Parathyroid adenoma (tissue), 2 donors: ENCODE measurements around the gene NXT2.

Experiments used
- H2AFZ ChIP-seq: fragments of 300-600 bp; sonication (generic); one replicate; pipeline ENCODE4 v1.7.0; 2017; ENCODE audit warnings: antibody characterized with exemption, mild to moderate bottlenecking
- H3K27ac ChIP-seq: fragments of 300-600 bp; sonication (generic); one replicate; pipeline ENCODE4 v1.7.0; 2017
- H3K27me3 ChIP-seq: fragments of 300-600 bp; sonication (generic); one replicate; pipeline ENCODE4 v1.7.0; 2017; ENCODE audit warnings: low read length; ENCODE audit not compliant: control insufficient read depth, insufficient read depth
- H3K36me3 ChIP-seq: fragments of 300-600 bp; sonication (generic); one replicate; pipeline ENCODE4 v1.7.0; 2017; ENCODE audit warnings: low read length; ENCODE audit not compliant: control insufficient read depth, insufficient read depth
- H3K4me1 ChIP-seq: fragments of 300-600 bp; sonication (generic); one replicate; pipeline ENCODE4 v1.7.0; 2017; ENCODE audit warnings: control low read depth
- H3K4me2 ChIP-seq: fragments of 300-600 bp; sonication (generic); one replicate; pipeline ENCODE4 v1.7.0; 2017; ENCODE audit warnings: low read length
- H3K4me3 ChIP-seq: fragments of 300-600 bp; sonication (generic); one replicate; pipeline ENCODE4 v1.7.0; 2017; ENCODE audit warnings: low read depth, low read length
- H3K79me2 ChIP-seq: fragments of 300-600 bp; sonication (generic); one replicate; pipeline ENCODE4 v1.7.0; 2017; ENCODE audit warnings: control low read depth
- H3K9ac ChIP-seq: fragments of 300-600 bp; sonication (generic); one replicate; pipeline ENCODE4 v1.7.0; 2017; ENCODE audit warnings: mild to moderate bottlenecking
- H3K9me3 ChIP-seq: fragments of 300-600 bp; sonication (generic); one replicate; pipeline ENCODE4 v1.7.0; 2017; ENCODE audit warnings: low read length; ENCODE audit not compliant: control insufficient read depth
- TF ChIP-seq, protein P1 (sequence below): fragments of 300-600 bp; sonication (generic); IDR thresholded peaks from one replicate; pipeline ENCODE4 v1.7.0; 2017; ENCODE audit warnings: antibody characterized with exemption, mild to moderate bottlenecking
- donor health status: primary hyperparathyroidism.

The NXT2 gene

DNA sequence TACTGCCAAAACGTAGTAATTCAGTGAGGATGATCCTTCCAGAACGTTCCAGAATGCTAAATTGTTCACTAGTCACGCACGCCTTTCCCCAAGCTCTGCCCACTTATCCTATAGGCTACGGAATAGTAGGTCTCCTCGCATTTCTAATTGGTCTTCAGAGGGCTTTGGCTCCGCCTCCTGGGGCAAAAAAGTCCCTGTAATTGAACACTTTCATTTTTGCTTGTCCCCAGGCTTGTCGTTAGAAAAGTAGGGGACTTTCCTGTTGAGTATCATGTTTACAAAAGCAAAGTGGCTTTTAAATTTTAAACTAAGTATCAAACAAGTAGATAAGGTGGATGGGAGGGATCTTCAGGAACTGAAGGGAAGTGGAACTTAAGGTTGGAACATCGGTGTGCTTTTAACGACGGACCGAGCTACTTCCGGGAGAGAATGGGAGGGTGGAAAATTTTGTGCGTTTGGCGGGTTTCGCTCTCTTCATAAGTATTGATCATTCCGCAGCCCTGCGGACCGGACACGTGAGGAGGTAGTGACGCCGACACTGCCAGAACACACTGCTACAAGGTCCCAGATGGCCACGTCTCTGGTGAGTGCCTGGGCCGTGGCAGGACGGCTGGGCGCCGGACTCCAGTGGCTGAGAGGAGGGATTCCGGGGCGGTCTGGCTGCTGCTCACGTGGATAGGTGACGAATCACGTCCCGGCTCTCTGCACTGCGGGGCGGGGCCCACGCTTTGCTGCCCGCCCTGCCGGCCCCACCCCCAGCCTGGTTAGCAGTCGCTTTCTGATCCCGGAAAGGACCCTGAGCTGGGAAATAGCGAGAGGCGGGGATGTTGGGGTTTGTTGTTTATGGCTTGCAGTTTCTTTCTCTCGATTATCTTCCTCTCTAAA is at the start of gene NXT2:
Gene NXT2, plus strand, starts transcription at position 406 of the 885 bp plus-strand sequence. Its CDS starts 163 bp downstream, at position 569.
- Histone ChIP-seq H3K9ac (peak within 1 kb of the TSS; percentile 19), H3K27ac (peak within 1 kb of the TSS; percentile 93), H2AFZ (peak within 1 kb of the TSS; percentile 92), H3K27me3 (no peaks in the 10 kb centered on the region), H3K9me3 (no peaks in the 10 kb centered on the region), H3K79me2 (no peaks in the 10 kb centered on the region), H3K36me3 (no peaks in the 10 kb centered on the region), H3K4me2 (peak within 1 kb of the TSS; percentile 76), H3K4me3 (peak within 1 kb of the TSS; percentile 70), H3K4me1 (no peaks in the 10 kb centered on the region)
- TF ChIP-seq, protein P1, sequence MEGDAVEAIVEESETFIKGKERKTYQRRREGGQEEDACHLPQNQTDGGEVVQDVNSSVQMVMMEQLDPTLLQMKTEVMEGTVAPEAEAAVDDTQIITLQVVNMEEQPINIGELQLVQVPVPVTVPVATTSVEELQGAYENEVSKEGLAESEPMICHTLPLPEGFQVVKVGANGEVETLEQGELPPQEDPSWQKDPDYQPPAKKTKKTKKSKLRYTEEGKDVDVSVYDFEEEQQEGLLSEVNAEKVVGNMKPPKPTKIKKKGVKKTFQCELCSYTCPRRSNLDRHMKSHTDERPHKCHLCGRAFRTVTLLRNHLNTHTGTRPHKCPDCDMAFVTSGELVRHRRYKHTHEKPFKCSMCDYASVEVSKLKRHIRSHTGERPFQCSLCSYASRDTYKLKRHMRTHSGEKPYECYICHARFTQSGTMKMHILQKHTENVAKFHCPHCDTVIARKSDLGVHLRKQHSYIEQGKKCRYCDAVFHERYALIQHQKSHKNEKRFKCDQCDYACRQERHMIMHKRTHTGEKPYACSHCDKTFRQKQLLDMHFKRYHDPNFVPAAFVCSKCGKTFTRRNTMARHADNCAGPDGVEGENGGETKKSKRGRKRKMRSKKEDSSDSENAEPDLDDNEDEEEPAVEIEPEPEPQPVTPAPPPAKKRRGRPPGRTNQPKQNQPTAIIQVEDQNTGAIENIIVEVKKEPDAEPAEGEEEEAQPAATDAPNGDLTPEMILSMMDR, result no peak

DNA sequence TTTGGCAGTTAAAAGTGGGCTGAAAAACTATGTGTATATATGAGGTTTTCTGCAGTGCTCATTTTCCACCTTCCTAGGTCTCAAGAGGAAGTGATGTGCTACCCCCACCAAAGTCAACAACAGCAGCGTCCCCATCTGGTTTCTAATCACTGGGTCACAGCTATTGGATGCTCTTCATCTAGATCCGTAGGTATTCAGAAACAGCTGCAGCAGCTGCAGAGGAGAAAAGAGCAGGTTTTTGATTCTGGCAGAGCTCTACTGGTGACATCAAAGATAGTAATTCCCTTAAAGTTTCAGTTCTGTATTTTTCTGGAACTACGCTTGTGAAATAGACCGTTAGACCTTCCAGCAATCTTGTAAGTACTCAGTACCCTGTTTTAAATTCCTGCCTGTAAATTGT is 49.0 kb upstream of the NXT2 start:
- Histone ChIP-seq H3K4me3 (no peak overlapping the region), H3K4me1 (no peaks in the 10 kb centered on the region), H3K27me3 (no peaks in the 10 kb centered on the region), H3K4me2 (no peak overlapping the region), H2AFZ (no peak overlapping the region), H3K36me3 (no peaks in the 10 kb centered on the region), H3K9me3 (no peaks in the 10 kb centered on the region), H3K27ac (no peak overlapping the region), H3K9ac (no peak overlapping the region), H3K79me2 (no peaks in the 10 kb centered on the region)
- TF ChIP-seq, protein P1, result no peak

DNA sequence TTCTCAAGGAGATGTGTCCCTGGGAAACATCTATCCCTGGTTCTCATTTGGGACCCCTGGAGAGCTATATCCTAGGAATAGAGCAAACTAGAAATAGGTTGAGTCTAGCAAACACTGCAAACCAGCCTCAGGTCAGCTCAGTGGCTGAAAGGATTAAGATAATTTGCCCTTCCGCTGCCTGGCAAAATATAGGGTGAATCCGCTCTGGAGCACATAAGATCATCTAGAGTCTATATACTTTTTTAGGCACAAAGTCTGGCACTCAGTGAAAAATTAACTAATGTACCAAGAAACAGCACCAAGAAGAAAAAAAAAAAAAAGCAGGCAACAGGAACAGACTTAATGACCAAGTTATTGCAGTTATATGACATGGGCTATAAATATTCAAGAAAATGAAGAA is 47.5 kb upstream of the NXT2 start:
- Histone ChIP-seq H3K9me3 (no peaks in the 10 kb centered on the region), H3K4me1 (no peaks in the 10 kb centered on the region), H3K27ac (no peak overlapping the region), H3K27me3 (no peaks in the 10 kb centered on the region), H3K36me3 (no peaks in the 10 kb centered on the region), H3K79me2 (no peaks in the 10 kb centered on the region), H3K4me2 (no peak overlapping the region), H3K4me3 (no peak overlapping the region), H3K9ac (no peak overlapping the region), H2AFZ (no peak overlapping the region)
- TF ChIP-seq, protein P1, result no peak

DNA sequence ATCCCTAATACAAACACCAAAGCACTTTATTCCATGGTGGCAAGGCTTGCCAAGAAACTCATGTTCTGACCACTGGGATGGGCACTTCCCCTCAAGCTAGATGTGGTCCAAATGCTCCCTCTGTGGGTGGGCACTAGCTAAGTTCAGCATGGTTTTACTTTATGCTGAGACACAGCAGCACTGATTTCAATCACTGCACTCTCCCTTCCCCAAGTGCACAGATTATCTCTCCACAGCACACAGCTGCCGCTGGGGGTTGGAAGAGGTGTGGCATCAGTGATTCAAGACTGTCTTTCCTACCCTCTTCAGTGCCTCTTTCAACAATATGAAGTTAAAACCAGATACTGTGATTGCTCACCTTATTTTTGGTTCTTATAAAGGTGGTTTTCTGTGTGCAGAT is 38.2 kb upstream of the NXT2 start:
- no peak overlapping the region for H2AFZ ChIP-seq
- H3K27me3 ChIP-seq, result no peaks in the 10 kb centered on the region
- H3K9ac ChIP-seq, result no peak overlapping the region
- H3K4me1 ChIP-seq, result no peaks in the 10 kb centered on the region
- H3K4me3 ChIP-seq, result no peak overlapping the region
- H3K36me3 ChIP-seq, result no peaks in the 10 kb centered on the region
- H3K27ac ChIP-seq, result no peak overlapping the region
- no peaks in the 10 kb centered on the region for H3K79me2 ChIP-seq
- TF ChIP-seq, protein P1, result no peak
- H3K9me3 ChIP-seq, result no peaks in the 10 kb centered on the region
- H3K4me2 ChIP-seq, result no peak overlapping the region

DNA sequence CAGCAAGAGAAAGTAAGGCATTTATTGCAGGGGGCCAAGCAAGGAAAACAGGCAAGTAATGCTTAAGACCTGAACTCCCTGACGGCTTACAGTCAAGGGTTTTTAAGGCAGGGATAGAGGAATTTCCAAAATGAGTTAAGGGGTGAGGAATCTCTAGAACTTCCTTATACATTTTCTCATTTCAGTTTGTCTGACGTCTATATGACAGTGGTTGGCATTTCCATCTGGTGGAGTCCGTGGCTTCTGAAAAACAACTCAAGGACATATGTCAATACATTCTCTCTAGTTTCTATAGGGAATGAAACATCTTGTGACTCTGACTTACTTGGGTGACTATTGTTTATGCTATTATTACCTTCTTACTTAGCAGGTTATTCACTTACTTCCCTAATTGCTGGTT is 35.5 kb upstream of the NXT2 start:
- no peaks in the 10 kb centered on the region for H3K36me3 ChIP-seq
- no peak overlapping the region for H3K4me2 ChIP-seq
- no peak overlapping the region for H3K9ac ChIP-seq
- H3K27ac ChIP-seq, result no peak overlapping the region
- H3K27me3 ChIP-seq, result no peaks in the 10 kb centered on the region
- H2AFZ ChIP-seq, result no peak overlapping the region
- TF ChIP-seq, protein P1, result no peak
- no peaks in the 10 kb centered on the region for H3K4me1 ChIP-seq
- H3K79me2 ChIP-seq, result no peaks in the 10 kb centered on the region
- no peak overlapping the region for H3K4me3 ChIP-seq
- no peaks in the 10 kb centered on the region for H3K9me3 ChIP-seq
